GM12878 (cell line): ENCODE measurements around the gene ALDOB. TPM values are rescaled to one million over a fixed set of nuclear protein-coding genes. Genes with fewer than 3 reads are reported as not detected.

Source experiments
- ATAC-seq: fragments of 200-7000 bp; cut with Tn5 transposase; 3 replicates; pipeline ENCODE4 v1.9.1; 2020; ENCODE audit warnings: mild to moderate bottlenecking, moderate library complexity
- BruUV-seq: library from RNA; stranded (reverse); fragments of 400-500 nt; replicated peaks from 2 replicates; lab custom pipeline; 2021; lab: Mats Ljungman, UMichigan
- CTCF ChIA-PET: fragments of 300-600 bp; sonication (Branson Sonifier 250); formaldehyde crosslinking; extraction: SDS; loops from one replicate; lab custom pipeline; 2021; ENCODE audit warnings: inconsistent platforms; lab: Yijun Ruan, JAX
- POLR2A ChIA-PET: fragments of 350-600 bp; formaldehyde crosslinking; extraction: SDS; loops from one replicate; lab custom pipeline; 2021; ENCODE audit warnings: inconsistent platforms; lab: Charles Lee
- RAD21 ChIA-PET: fragments of 300-600 bp; sonication (Branson Sonifier 250); formaldehyde crosslinking; loops from one replicate; lab custom pipeline; 2023; ENCODE audit warnings: antibody characterized with exemption; ENCODE audit not compliant: unreplicated experiment; lab: Charles Lee
- SMC1A ChIA-PET: fragments of 300-600 bp; sonication (Branson Sonifier 250); formaldehyde crosslinking; loops from one replicate; lab custom pipeline; 2023; ENCODE audit not compliant: unreplicated experiment, uncharacterized antibody; lab: Charles Lee
- DNase-seq: peaks from one replicate; pipeline ENCODE4 v3.0.0-alpha.2; 2011; ENCODE audit warnings: low read depth, low spot score
- FAIRE-seq: peaks from 3 replicates; lab custom pipeline; 2011; peaks lifted over from hg19 to GRCh38; lab: Jason Lieb, UNC
- H2AFZ ChIP-seq: 2 replicates; pipeline ENCODE4 v1.6.0; 2011; ENCODE audit warnings: low read depth, low read length, control low read depth; ENCODE audit not compliant: control insufficient read depth
- H3K27ac ChIP-seq: 2 replicates; pipeline ENCODE4 v1.5.1; 2011; ENCODE audit warnings: control low read depth; ENCODE audit not compliant: control insufficient read depth, insufficient read depth
- H3K27me3 ChIP-seq, 2 experiments: replicated peaks in 1 of 2; 2 replicates each; pipeline versions ENCODE4 v1.6.0 to v1.6.1; 2011; ENCODE audit warnings: low read length in 1 of 2; ENCODE audit not compliant: control insufficient read depth in 2 of 2, insufficient read depth in 2 of 2
- H3K36me3 ChIP-seq, 2 experiments: 2 replicates each; pipeline ENCODE4 v1.5.1; 2011; ENCODE audit warnings: low read length in 1 of 2; ENCODE audit not compliant: control insufficient read depth in 2 of 2, insufficient read depth in 2 of 2
- H3K4me1 ChIP-seq: 2 replicates; pipeline ENCODE4 v1.6.1; 2011; ENCODE audit warnings: mild to moderate bottlenecking, low read length, moderate library complexity, mixed read lengths; ENCODE audit not compliant: control insufficient read depth, insufficient read depth
- H3K4me2 ChIP-seq: 2 replicates; pipeline ENCODE4 v1.6.0; 2011; ENCODE audit warnings: control low read depth; ENCODE audit not compliant: control insufficient read depth, insufficient read depth
- H3K4me3 ChIP-seq: fragments of 200-600 bp; sonication (generic); 2 replicates; pipeline ENCODE4 v1.5.1; 2016
- H3K79me2 ChIP-seq: 2 replicates; pipeline ENCODE4 v1.6.0; 2011; ENCODE audit warnings: low read length; ENCODE audit not compliant: control insufficient read depth, insufficient read depth
- H3K9ac ChIP-seq: 2 replicates; pipeline ENCODE4 v1.8.0; 2011; ENCODE audit warnings: low read length, control low read depth, mixed read lengths; ENCODE audit not compliant: control insufficient read depth, insufficient read depth
- H3K9me3 ChIP-seq: replicated peaks from 3 replicates; pipeline ENCODE4 v1.5.1; 2011; ENCODE audit warnings: mild to moderate bottlenecking, low read length; ENCODE audit not compliant: control insufficient read depth, insufficient read depth
- H4K20me1 ChIP-seq: 2 replicates; pipeline ENCODE4 v1.6.0; 2011; ENCODE audit not compliant: control insufficient read depth, insufficient read depth
- NFIC ChIP-seq: IDR thresholded peaks from 2 replicates; pipeline ENCODE4 v1.6.1; 2012; ENCODE audit warnings: low read depth, mild to moderate bottlenecking, inconsistent platforms, low read length, moderate library complexity
- RCOR1 ChIP-seq: conservative IDR thresholded peaks from 2 replicates; pipeline ENCODE4 v1.6.1; 2012; ENCODE audit warnings: low read depth, low read length, improper control_type of control experiment
- ZNF24 ChIP-seq: fragments of 450-650 bp; IDR thresholded peaks from 2 replicates; pipeline ENCODE4 v1.6.1; 2017; ENCODE audit warnings: antibody characterized with exemption, mild to moderate bottlenecking
- WGBS: methylation state at CpG from one replicate; pipeline ENCODE4 v1.1.6; 2016; ENCODE audit warnings: low lambda C conversion rate; ENCODE audit not compliant: insufficient replicate concordance, insufficient coverage; ENCODE audit errors: missing lambda C conversion rate; 5-methylcytosine and 5-hydroxymethylcytosine counted together
- in situ Hi-C: fragments of 300-500 bp; cut with MboI; formaldehyde crosslinking; loops from 9 replicates; pipeline ENCODE4 v1.14.3; 2018; ENCODE audit warnings: mixed read lengths
- intact Hi-C: fragments of 100-400 bp; cut with micrococcal nuclease; formaldehyde crosslinking; loops from one replicate; pipeline ENCODE4 v1.14.2; 2022; ENCODE audit not compliant: unreplicated experiment
- polyA plus RNA-seq, 11 experiments: library from polyadenylated mRNA; depleted of rRNA in 4 of 11; unstranded in 6 of 11; stranded (reverse) in 5 of 11; fragments of >200 nt; fragmentation: Nextera tagmentation in 4 of 11; fragmentation: Illumina TruSeq in 1 of 11; extraction: Ambion mirVana in 4 of 11; extraction: Trizol in 1 of 11; gene quantifications; 1 replicate in 1 of 11; 2 replicates in 10 of 11; pipeline versions ENCODE4 v1.2.1 to v1.2.3, GENCODE V29; 2011 to 2016; ENCODE audit warnings: inconsistent platforms in 2 of 11, missing spikeins in 2 of 11, low read depth in 1 of 11
- total RNA-seq, 4 experiments: library from RNA; depleted of rRNA in 3 of 4; stranded (reverse); fragments of >200 nt in 3 of 4; fragmentation: Illumina TruSeq in 1 of 4; extraction: Trizol in 1 of 4; gene quantifications; 2 replicates each; pipeline versions ENCODE4 v1.2.1 to v1.2.3, GENCODE V29; 2013 to 2021
- TF ChIP-seq, protein P1 (sequence below): fragments of 450-650 bp; conservative IDR thresholded peaks from 2 replicates; pipeline ENCODE4 v1.6.1; 2017; ENCODE audit warnings: mild to moderate bottlenecking, moderate library complexity
- TF ChIP-seq, protein P2 (sequence below): fragments of 450-650 bp; IDR thresholded peaks from 2 replicates; pipeline ENCODE4 v1.6.1; 2014; ENCODE audit warnings: mild to moderate bottlenecking

Gene ALDOB
- total and polyA plus RNA-seq, 10 of the 15 experiments (the other 5 are each of a cell fraction or from before 2014, with no cell fraction given): 0.03 to 0.82 (median 0.04) TPM; not detected in 7

DNA sequence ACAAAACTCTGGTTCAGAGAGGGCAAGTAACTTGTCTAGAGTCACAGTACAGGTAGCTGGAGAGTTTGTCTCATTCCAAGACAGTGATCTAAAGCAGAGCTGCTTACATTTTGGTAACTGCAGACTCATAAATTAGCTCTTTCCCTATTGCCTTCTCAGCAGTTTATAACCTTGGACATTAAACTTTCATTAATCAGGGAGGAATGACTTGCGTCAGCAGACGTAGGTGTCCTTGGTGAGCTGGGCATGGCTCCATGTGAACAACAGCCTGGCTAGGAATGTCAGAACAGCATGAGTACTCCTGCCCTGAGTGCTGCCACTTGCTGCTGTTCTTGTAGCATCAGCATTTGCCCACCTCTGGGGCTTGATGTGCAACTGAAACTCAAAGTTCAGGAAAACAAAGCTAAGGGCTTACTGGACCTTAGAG, 2.2 kb upstream of the ALDOB start:
- TF ChIP-seq, protein P1, sequence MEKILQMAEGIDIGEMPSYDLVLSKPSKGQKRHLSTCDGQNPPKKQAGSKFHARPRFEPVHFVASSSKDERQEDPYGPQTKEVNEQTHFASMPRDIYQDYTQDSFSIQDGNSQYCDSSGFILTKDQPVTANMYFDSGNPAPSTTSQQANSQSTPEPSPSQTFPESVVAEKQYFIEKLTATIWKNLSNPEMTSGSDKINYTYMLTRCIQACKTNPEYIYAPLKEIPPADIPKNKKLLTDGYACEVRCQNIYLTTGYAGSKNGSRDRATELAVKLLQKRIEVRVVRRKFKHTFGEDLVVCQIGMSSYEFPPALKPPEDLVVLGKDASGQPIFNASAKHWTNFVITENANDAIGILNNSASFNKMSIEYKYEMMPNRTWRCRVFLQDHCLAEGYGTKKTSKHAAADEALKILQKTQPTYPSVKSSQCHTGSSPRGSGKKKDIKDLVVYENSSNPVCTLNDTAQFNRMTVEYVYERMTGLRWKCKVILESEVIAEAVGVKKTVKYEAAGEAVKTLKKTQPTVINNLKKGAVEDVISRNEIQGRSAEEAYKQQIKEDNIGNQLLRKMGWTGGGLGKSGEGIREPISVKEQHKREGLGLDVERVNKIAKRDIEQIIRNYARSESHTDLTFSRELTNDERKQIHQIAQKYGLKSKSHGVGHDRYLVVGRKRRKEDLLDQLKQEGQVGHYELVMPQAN: no peak
- TF ChIP-seq RCOR1: no peak
- TF ChIP-seq ZNF24: no peak
- TF ChIP-seq, protein P2, sequence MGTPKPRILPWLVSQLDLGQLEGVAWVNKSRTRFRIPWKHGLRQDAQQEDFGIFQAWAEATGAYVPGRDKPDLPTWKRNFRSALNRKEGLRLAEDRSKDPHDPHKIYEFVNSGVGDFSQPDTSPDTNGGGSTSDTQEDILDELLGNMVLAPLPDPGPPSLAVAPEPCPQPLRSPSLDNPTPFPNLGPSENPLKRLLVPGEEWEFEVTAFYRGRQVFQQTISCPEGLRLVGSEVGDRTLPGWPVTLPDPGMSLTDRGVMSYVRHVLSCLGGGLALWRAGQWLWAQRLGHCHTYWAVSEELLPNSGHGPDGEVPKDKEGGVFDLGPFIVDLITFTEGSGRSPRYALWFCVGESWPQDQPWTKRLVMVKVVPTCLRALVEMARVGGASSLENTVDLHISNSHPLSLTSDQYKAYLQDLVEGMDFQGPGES: no peak
- TF ChIP-seq NFIC: no peak
- TF ChIP-seq, all 136 proteins: peak for 0
- in situ Hi-C loops (no loop called here), intact Hi-C loops (no loop called here)
- ChIA-PET SMC1A (interaction anchor here (0.9 to 1.3 kb wide), 4 partner anchors 9 to 68 kb away, joined by 3 to 6 read pairs (median 4); no protein-coding TSS in a partner anchor), RAD21 (no interaction called here), CTCF (interaction anchor here (1.2 to 2.4 kb wide), 3 partner anchors 11 to 92 kb away, joined by 3 to 11 read pairs (median 5); no protein-coding TSS in a partner anchor), POLR2A (no interaction called here)
- DNase-seq: no peak
- Histone ChIP-seq H3K4me2 (no peak overlapping the region), H3K36me3 (no peaks in the 10 kb centered on the region), H3K4me3 (no peak overlapping the region), H3K27me3 (no peaks in the 10 kb centered on the region), H3K79me2 (no peaks in the 10 kb centered on the region), H3K4me1 (no peaks in the 10 kb centered on the region), H3K9ac (no peak overlapping the region), H2AFZ (no peak overlapping the region), H3K9me3 (no peaks in the 10 kb centered on the region), H4K20me1 (no peaks in the 10 kb centered on the region), H3K27ac (no peak overlapping the region)
- 100% methylated on average over 2 of the region's 2 CpGs for WGBS
- BruUV-seq: no TSS peak
- FAIRE-seq: no peak
- no peak for ATAC-seq
